SH-SY5Y (cell line): Measurements from ENCODE around the gene CALB2.

Source experiments
- GATA2 ChIP-seq: IDR thresholded peaks from 2 replicates; pipeline ENCODE4 v1.6.1; 2011; ENCODE audit warnings: mild to moderate bottlenecking, low read depth, low read length
- GATA3 ChIP-seq: IDR thresholded peaks from 2 replicates; pipeline ENCODE4 v1.6.1; 2011; ENCODE audit warnings: low read depth, mild to moderate bottlenecking, low read length, moderate library complexity

DNA sequence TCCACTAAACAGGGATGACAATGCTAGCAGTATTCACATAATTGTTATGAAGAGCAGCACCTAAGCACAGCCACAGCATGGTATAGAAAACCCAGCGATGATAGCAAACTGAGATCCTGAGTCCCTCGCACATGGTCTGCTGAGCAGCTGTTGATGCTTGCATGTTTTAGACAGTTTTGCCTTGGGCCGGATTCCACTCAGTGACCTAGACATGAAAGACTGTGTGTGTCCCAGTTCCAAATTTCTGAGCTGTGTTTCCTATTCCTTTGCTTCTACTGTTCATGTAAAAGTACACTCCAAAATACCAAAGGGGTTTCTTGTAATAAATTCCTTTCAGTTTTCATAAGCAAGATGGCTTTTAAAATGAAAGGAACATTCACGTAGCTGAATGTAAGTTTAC is 38.5 kb upstream of the CALB2 start:
- no peak for TF ChIP-seq GATA2
- TF ChIP-seq GATA3: no peak
